MV-4-11 (cell line): ENCODE data around the gene APOL1.
"Not testable (repeated sequence)": the region's sequence is repeated elsewhere in the genome, so short reads cannot be mapped to it uniquely, and the experiment has no call there.

Experiments used
- DNase-seq: peaks from one replicate; lab custom pipeline; 2025; lab: John Stamatoyannopoulos, UW

Gene APOL1

DNA sequence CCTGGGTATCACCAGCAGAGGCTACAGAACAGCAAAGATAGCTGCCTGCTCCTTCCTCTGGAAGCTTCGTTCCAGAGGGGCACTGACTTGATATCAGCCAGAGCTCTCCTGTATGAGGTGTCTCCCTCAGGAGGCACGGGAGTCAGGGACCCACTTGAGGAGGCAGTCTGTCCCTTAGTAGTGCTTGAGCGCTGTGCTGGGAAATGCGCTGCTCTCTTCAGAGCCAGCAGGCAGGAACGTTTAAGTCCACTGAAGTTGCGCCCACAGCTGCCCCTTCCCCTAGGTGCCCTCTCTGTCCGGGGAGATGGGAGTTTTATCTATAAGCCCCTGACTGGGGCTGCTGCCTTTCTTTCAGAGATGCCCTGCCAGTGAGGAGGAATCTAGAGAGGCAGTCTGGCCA is 18.3 kb downstream of the APOL1 start:
- not testable (repeated sequence) for DNase-seq

DNA sequence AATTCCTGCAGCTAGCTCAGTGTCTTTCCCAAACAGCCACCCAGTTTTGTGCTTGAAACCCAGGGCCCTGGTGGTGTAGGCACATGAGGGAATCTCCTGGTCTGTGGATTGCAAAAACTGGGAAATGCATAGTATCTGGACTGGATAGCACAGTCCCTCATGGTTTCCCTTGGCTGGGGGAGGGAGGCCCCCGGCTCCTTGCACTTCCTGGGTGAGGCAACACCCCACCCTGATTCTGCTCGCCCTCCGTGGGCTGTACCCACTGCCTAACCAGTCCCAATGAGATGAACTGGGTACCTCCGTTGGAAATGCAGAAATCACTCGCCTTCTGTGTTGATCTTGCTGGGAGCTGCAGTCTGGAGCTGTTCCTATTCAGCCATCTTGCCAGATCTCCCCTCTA is 19.0 kb downstream of the APOL1 start:
- not testable (repeated sequence) for DNase-seq

DNA sequence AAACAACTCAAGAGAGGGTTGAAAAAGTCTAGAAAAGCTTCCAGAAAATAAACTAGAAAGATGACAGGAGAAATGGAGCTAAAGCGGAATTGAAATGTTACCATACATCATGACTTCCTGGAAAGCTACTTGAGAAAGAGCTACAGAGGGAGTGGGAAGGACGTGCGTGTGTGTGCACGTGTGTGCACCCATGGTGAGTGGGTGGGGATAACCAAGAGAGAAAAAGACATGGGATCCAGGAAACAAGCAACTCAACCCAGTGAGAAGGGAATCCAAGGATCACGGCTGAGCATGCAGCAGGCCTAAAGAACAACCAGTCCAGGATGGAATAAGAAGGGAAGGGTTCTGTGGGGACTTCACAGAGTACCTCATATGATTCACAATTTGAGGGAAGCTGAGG is 21.6 kb downstream of the APOL1 start:
- DNase-seq: no peak

DNA sequence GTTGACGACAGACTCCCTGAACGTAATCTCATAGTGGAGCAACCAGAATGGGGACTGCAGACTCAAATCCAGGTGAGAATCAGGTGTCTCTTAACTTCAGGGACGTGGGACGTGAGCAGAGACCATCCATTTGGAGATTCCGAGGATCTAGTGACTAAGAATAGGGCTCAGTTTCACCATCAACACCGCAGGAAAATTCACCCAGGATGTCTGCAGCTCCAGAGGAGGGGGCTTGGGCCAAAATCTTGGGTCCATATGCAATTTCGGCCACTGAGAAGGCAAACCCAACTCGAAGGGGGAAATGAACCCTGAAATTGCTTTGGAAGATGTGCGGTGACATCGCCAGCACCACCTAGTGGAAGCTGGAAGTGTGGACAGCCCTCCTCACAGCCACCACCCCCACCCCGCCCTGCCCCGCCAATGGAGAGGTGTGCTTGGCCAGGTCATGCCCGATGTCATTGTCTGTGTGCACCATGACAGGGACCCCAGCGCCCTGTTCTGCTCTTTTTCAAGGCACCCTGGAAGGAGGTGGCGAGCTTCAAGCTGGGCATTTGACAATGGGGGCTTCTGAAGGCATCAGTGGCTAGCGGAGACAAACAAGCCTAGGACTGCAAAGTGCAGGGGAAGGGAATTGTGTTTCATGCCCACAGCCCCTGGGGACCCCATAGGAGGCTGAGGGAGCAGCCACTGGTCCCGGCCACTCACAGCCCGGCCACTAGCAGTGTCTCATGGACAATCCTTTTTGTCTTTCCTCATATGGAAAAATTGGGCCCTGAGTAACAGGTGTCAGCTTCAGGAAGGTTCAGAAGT is 24.8 kb downstream of the APOL1 start:
- peak; percentile 66 for DNase-seq

DNA sequence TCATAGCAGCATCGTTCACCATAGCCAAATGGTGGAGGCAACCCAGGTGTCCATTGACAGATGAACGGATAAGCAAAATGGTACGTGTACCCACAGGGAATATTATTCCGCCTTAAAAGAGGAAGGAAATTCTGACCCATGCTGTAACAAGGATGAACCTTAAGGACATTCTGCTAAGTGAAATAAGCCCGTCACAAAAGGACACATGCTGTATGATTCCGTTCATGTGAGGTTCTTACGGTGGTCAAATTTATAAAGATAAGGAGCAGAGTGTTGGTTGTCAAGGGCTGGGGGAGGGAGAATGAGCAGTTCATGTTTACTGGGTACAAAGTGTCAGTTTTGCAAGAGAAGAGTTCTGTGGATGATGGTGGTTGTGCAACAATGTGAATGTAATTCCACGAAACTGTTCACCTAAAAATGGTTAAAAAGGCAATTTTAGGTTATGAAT is 26.3 kb downstream of the APOL1 start:
- peak; percentile 41 for DNase-seq

DNA sequence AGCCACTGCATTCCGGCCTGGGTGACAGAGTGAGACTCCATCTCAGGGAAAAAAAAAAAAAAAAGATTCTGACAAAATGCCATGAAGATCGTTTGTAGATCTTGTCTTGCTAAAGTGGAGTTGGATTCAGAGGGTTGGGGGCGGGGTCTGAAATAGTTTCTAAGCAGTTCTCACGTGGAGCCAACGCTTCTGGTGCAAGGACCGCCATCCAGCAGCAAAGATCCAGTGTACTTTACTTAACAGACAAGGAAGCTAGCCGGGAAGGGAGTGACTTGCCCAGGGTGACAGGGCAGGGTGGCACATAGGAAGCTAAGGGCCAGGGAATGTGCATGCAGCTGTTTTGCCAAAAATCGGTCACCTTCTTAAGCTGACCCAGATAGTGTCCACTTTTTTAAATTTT is 27.4 kb downstream of the APOL1 start:
- no peak for DNase-seq

DNA sequence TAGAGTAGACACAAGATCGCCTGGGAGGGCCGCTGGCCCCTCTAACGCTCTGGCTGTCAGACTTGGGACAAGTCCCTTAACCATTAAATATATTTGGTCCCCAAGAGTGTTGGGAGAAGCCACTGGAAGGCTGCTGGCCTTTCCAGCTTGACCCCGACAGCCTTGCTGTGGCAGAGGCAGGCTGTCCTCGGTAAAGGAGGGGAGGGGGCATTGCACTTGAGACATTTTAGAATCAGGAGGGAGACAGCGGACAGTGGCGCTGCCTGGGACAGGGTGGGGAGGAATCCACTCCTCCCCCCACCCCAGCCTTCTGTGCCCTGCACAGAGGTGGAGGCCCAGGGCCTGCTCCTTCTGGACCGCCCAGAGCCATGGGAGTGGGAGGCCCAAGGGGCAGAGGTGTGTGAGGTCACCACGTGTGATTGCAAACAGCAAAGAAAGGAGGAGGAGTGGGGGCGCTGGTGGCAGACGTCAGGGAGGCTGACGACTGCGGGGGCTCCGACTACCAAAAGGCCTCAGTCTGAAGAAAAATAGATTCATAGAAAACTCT is 28.9 kb downstream of the APOL1 start:
- no peak for DNase-seq

DNA sequence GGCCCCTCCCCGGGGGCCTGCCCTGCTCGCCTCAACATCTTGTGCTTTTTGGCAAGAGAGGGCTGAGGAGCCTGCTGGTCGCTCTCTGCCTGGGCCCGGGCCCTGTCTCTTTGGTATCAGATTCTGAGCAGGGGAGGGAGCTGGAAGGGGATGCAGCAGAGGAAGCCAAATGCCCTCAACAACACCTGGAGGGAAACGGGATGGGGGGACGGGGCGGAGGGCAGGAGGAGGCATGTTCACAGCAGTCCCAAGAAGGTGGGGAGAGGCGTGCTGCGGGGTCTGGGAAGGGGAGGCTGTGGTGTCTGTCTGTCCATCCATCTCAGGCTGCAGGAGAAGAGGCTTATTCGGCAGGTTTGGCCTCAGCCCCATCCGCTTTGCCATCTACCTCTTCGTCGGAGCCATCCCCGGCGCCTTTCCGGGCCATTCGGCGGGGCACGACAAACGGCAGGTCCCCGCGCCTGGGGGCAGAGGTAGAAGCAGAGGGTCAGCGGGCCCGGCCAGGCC is 29.4 kb downstream of the APOL1 start:
- no peak for DNase-seq

DNA sequence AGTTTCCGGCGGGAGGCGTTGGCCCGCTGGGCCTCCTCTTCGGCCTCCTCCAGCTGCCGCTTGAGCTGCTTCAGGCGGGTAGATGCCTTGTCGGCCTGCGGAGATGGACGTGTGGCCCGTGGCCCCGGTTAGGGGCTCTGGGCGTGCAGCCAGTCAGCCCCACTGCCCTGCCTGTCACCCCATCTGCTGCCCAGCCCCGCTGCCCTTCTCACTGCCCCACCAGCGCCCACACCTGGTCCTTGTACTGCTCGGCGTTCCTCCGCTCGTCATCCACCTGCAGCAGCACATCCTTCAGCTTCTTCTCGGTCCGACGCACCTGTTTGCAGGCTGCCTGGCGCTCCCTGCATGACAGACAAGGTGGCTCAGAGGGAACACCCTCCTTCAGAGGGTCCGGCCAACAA is 31.2 kb downstream of the APOL1 start:
- no peak for DNase-seq

DNA sequence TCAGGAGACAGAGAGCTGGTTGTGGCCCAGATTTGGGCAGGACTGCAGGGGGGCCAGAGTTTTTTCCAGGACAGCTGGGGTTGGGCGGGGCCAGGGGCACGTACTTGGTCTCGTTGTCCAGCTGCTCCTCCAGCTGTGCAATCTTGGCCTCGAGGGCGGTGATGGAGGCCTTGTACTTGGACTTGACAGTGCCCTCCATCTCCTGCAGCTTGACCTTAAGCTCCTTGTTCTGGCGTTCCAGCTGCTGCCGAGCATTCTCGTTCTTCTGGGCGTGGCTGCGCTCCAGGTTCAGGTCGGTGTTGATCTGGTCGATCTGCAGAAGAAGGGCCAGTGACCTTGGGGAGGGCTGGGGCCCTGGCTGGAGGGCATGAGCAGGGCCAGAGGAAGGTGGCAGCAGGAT is 32.1 kb downstream of the APOL1 start:
- no peak for DNase-seq

DNA sequence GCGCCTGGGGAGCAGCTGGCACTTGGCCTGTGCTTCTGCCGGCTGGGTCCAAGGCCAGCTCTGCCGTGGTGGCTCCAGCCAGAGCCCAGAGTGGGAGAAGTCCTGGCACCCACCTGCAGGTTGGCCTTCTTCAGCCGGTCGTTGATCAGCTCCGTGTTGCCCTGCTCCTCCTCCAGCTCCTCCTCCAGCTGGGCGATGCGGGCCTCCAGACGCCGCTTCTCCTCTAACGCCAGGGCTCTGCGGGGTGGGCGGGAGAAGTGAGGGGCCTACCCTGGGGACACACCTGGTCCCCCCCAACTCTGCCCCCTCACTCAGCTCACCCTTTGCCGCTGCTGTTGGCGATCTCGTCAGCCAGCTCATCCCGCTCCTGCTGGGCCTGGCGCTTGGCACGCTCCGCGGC is 32.6 kb downstream of the APOL1 start:
- no peak for DNase-seq

DNA sequence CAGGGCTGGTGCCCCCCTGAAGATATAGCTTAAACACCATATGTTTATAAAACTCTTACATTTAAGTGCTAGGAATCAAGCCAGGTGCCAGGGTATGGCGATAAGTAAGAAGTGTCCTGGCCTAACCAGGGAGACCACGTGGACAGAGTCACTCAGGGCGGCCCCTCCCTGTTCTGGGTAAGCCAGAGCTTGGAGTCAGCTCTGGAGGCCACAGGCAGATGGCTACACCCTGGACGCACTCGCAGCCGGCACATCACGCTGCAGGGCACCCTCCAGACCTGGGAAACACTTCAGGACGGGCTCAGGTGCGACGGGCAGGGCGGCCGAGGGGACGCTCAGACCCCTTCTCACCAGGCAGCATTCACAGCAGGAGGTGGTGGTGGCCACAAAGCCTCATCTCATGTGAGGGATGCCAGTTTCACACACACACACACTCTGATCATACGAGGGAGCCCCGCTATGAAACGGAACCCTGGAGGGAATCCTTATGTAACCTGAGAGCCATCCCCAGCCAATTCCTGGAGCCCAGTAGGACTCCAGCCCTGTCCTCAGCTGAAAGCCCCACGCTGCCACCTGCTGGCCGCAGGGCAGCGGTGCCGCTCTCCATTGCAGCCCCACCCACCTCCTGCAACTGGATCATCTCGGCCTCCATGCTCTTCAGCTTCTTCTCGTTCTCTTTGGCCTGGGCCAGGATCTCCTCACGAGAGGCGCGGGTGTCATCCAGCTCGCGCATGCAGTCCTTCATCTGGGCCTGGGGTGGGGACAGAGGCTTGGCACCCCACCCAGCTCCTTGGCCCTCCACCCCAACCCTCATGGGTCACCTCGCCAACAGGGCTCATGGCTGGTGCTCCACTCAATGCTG is 33.4 kb downstream of the APOL1 start:
- DNase-seq: peak; percentile 59

DNA sequence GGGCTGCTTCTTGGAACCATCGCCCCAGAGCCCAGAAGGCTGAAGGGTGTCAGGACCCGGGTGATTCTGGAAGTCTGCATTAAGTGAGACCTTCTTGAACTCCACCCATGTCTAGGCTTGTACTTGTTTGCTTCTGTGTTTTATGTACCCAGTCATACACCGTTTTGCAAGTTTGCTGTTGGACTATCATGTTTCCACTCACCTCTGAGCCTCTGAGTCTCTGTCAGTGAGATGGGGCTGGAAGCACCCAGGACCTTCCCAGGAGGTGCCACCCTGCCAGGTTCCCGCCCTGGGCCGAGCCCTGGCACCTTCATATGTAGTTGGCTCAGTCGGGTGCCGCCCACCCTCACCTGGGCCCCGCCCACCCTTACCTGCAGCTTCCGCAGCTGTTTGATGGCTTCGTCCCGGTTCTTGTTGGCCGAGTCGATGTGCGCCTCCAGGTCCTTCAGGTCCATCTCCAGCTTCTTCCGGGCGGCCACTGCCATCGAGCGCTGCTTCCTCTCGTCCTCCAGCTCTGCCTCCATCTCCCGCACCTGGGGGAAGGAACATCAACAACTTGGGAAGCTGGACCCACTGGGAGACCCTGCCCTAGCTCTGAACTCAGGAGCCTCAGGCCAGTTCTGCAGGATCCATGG is 35.1 kb downstream of the APOL1 start:
- no peak for DNase-seq

DNA sequence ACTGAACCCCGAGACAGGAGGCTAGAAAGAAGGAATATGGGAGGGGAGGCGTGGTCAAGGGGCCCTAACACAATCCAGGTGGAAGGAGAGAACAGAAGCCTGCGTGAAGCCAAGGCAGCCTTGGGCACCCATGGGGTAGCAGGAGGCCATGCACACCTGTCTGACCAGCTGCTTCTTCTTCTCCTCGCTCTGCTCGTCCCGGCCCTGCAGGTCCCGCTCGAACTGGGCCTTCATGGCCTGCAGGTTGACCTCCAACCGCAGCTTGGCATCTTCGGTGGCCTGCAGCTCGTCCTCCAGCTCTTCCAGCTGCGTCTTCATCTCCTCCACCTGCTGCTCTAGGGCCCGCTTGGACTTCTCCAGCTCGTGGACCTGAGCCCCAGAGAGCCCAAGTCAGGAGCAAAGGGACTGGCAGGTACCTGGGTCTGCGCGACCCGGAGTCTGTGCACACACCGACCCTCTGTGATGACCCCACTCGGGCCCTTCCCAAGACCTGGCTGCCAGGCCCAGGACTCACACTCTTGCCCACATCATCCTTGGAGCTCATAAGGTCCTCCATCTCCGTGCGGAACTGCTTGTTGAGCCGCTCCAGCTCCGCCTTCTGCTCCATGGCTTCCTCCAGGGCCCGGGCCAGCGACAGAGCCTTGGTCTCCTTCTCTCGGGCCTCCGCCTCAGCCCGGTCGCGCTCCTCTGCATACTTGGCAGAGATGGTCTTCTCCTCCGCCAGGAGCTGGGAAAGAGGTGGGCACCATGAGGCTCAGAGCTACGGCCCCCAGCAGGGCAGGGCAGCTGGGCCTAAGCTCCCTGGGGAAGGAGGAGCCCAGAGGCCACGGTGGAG is 35.9 kb downstream of the APOL1 start:
- no peak for DNase-seq

DNA sequence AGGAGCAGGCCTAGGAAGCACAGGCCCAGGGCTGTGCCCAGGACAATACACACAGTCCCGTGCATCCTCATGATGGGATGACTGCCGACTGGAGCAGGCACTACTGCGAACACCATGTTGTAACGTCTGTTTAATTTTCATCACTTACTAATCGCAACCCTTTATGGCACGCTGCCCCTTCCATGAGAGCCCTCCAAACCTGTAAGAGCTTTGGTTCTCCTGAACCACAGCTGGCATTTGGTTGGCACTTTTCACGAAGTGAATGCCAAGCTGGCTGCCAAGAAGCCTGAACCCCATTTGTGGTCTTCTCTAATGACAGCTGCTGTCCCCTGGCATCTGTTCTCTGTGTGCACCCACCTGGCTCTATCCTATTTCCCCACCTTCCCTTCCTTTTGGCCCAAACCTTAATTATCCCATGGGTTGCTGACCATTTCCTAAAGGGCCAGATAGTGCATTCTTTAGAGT is 36.5 kb downstream of the APOL1 start:
- DNase-seq: no peak

DNA sequence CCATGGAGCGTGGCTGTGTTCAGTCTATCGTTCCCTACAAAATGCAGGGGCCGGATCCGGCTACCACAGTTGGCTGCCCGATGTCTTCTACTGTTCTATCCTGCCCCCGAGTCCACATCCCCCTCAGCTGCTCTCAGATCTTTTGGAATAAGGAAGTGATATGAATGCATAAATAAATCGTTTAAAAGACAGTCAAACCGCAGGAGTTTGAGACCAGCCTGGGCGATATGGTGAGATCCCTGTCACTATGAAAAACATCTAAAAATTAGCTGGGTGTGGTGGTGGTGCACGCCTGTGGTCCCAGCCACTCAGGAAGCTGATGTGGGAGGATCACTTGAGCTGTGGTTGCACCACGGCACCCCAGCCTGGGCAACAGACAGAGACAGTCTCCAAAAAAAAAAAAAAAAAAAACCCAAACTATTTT is 37.0 kb downstream of the APOL1 start:
- DNase-seq: peak; percentile 68

DNA sequence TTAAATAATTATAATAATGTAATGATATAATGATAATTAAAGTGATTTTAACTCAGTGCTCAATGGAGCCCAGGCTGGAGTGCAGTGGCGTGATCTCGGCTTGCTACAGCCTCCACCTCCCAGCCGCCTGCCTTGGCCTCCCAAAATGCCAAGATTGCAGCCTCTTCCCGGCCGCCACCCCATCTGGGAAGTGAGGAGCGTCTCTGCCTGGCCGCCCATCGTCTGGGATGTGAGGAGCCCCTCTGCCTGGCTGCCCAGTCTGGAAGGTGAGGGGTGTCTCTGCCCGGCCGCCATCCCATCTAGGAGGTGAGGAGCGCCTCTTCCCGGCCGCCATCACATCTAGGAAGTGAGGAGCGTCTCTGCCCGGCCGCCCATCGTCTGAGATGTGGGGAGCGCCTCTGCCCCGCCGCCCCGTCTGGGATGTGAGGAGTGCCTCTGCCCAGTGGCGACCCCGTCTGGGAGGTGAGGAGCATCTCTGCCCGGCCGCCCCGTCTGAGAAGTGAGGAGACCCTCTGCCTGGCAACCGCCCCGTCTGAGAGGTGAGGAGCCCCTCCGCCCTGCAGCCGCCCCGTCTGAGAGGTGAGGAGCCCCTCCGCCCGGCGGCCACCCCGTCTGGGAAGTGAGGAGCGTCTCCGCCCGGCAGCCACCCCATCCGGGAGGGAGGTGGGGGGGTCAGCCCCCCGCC is 37.6 kb downstream of the APOL1 start:
- DNase-seq: not testable (repeated sequence)

DNA sequence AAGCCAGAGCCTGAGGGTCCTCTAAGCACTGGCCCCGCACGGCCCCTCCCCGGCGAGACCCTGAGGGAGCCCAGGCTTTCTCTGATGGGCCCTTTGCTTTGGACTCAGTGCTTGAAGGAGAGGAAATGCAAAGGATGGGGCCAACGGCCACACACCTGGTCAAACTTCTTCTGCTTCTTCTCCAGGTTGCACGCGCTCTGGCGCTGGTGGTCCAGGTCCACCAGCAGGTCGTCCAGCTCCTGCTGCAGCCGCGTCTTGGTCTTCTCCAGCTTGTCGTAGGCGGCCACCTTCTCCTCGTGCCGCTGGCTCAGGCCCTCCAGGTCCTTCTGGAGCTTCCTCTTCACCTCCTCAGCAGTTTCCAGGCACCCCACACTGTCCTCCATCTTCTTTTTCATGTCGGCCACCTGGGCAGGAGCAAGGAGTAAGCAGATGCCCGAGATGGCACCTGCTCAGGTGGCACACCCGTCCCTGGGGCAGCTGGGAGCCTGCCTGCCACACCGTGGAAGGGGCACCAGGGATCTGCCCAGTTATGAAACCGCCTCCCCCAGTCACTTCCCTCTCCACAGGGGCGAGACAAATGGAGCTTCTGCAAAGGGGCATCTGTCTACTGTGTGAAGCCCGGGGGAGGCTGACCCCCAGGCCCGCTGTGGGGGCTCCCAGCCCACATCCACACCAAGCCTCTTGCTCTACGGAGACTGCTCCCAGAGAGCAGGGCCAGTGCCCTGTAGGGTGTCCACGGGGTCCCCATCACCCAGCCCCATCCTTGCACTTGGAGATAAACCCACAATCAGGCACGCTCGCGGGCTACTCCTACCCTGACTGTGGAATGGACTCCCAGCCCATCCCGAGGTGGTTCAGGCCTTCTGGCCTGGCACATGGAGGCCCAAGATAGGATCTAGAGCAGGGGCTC is 39.2 kb downstream of the APOL1 start:
- no peak for DNase-seq

DNA sequence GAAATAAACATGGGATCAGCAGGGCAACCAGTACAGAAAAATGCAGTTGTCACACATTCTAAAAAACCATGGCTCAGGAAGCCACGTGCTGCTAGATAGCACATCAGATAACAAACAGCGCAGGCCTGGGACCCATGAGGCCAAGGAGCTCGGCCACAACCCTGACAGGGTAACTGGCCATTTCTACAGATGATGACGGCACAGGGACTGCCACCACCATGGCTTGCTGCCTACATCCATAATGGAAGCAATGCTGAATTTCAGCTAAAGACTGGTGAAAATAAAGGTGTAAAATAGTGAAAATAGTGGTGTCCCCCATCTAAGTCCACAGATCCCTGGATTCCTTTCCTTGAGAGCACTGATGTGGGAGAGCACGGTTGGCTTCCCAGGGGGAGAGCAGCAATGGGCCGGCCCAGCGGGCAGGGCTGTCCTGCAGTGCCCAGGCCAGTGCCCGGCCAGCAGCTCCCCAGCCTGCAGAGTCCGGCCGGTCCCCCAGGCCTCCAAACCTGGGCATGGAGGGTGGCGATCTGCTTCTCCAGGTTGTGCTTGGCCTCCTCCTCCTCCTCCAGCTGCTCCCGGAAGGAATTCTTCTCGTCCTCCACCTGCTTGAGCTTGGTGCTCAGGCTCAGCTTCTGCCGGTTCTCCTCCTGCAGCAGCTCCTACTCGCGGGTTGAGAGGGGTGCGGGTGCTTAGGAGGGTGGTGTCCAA is 40.0 kb downstream of the APOL1 start:
- DNase-seq: no peak
